ENCODE data around the gene FAT3. TPM values are rescaled to one million over a fixed set of nuclear protein-coding genes. Genes with fewer than 3 reads are reported as not detected.

Gene FAT3
- total and polyA plus RNA-seq, 10 of the 15 experiments (the other 5 are each of a cell fraction or from before 2014, with no cell fraction given): under 0.01 to 0.04 (median 0.01) TPM; not detected in 7

- Histone ChIP-seq H3K79me2 (ENCODE audit: control insufficient read depth, insufficient read depth, low read length) (no peaks in the 10 kb centered on the region), H3K9me3 (replicated peaks; ENCODE audit: control insufficient read depth, insufficient read depth, low read length) (no peaks in the 10 kb centered on the region), H3K27ac (ENCODE audit: control insufficient read depth, insufficient read depth) (no peak overlapping the region), H3K36me3 (ENCODE audit: control insufficient read depth in 2 of 2, insufficient read depth in 2 of 2, low read length in 1 of 2) (no peaks in the 10 kb centered on the region), H3K27me3 (replicated peaks in 1 of 2; ENCODE audit: control insufficient read depth in 2 of 2, insufficient read depth in 2 of 2, low read length in 1 of 2) (peaks cover 4 to 12% of the 10 kb centered on the region in 2 experiments; a peak in 3 of 4 replicates), H3K9ac (ENCODE audit: control insufficient read depth, insufficient read depth, low read length) (no peak overlapping the region), H3K4me3 (no peak overlapping the region), H3K4me2 (ENCODE audit: control insufficient read depth, insufficient read depth) (no peak overlapping the region), H2AFZ (ENCODE audit: control insufficient read depth, low read depth, low read length) (no peak overlapping the region), H4K20me1 (ENCODE audit: control insufficient read depth, insufficient read depth) (no peaks in the 10 kb centered on the region), H3K4me1 (ENCODE audit: control insufficient read depth, insufficient read depth, low read length) (no peaks in the 10 kb centered on the region)
- CTCF ChIA-PET: no interaction called here
- in situ Hi-C loops (cut with MboI) (no loop called here), intact Hi-C loops (cut with micrococcal nuclease; ENCODE audit: unreplicated experiment) (no loop called here)
- POLR2A ChIA-PET: interaction anchor here (0.5 kb wide), 1 partner anchor 29 kb away, joined by 5 read pairs; no protein-coding TSS in a partner anchor
- no peak for ATAC-seq
- no peak for FAIRE-seq
- 12% methylated on average over 34 of the region's 65 CpGs for WGBS (ENCODE audit: insufficient coverage, insufficient replicate concordance, low lambda C conversion rate, missing lambda C conversion rate)
- DNase-seq (ENCODE audit: low read depth, low spot score): no peak
- RAD21 ChIA-PET (ENCODE audit: unreplicated experiment): no interaction called here
- no TSS peak for BruUV-seq (replicated peaks)
- SMC1A ChIA-PET (ENCODE audit: uncharacterized antibody, unreplicated experiment): no interaction called here
- TF ChIP-seq ETV6 (conservative IDR thresholded peaks at IDR 0.05 in 1 of 2, IDR thresholded peaks at IDR 0.05 in 1 of 2; ENCODE audit: borderline replicate concordance in 1 of 2, low read depth in 1 of 2) (no peak), SUZ12 (IDR thresholded peaks at IDR 0.05; ENCODE audit: unreplicated experiment) (no peak), MLLT1 (IDR thresholded peaks at IDR 0.05) (no peak), SMAD5 (IDR thresholded peaks at IDR 0.05; ENCODE audit: low read depth) (no peak), ATF3 (IDR thresholded peaks at IDR 0.05; ENCODE audit: borderline replicate concordance, extremely low read depth, low read depth, low read length) (no peak), MYC (IDR thresholded peaks at IDR 0.05; ENCODE audit: insufficient read depth, insufficient read length, insufficient replicate concordance, low read length, severe bottlenecking) (no peak), USF1 (IDR thresholded peaks at IDR 0.05; ENCODE audit: borderline replicate concordance, extremely low read length, insufficient read depth, low read depth, low read length) (no peak), TCF12 (IDR thresholded peaks at IDR 0.05; ENCODE audit: low read depth, low read length) (no peak), E2F4 (IDR thresholded peaks at IDR 0.05; ENCODE audit: low read depth, low read length) (no peak), SMARCA5 (IDR thresholded peaks at IDR 0.05) (no peak), HDGF (IDR thresholded peaks at IDR 0.05) (no peak), EZH2 (IDR thresholded peaks at IDR 0.05; ENCODE audit: borderline replicate concordance, control insufficient read depth, low read depth, low read length) (no peak), E2F8 (IDR thresholded peaks at IDR 0.05; ENCODE audit: low read depth, partially characterized antibody) (no peak), DPF2 (IDR thresholded peaks at IDR 0.05) (no peak), CBX5 (IDR thresholded peaks at IDR 0.05; ENCODE audit: low read depth) (no peak), SIX5 (IDR thresholded peaks at IDR 0.05; ENCODE audit: low read depth, low read length, severe bottlenecking) (no peak)
Observed at GRCh38 chr11:92226331-92227229, 2.0 kb downstream of the FAT3 start.
